Thoracic aorta (tissue), 2 donors: ENCODE measurements around the gene PGAM1. TPM values are rescaled to one million over a fixed set of nuclear protein-coding genes. Genes with fewer than 3 reads are reported as not detected.
"Not testable (repeated sequence)": the region's sequence is repeated elsewhere in the genome, so short reads cannot be mapped to it uniquely, and the experiment has no call there.

Experiments used
- ATAC-seq: fragments of 150-250 bp; one replicate; pipeline ENCODE4 v1.8.0; 2017; ENCODE audit warnings: low read depth; ENCODE audit not compliant: insufficient number of reproducible peaks, low FRiP score
- DNase-seq: peaks from one replicate; pipeline ENCODE4 v3.0.0-alpha.2; 2020; ENCODE audit warnings: low spot score
- H3K27ac ChIP-seq, 2 donors: fragments of 200-600 bp; sonication (generic); 1 replicate in 1 of 2; 2 replicates in 1 of 2; pipeline ENCODE4 v1.5.1; 2016; ENCODE audit warnings: mild to moderate bottlenecking in 2 of 2, moderate library complexity in 2 of 2
- H3K27me3 ChIP-seq: fragments of 200-600 bp; sonication (generic); replicated peaks from 2 replicates; pipeline ENCODE4 v1.6.0; 2016; ENCODE audit warnings: mild to moderate bottlenecking; ENCODE audit not compliant: insufficient read depth
- H3K36me3 ChIP-seq: fragments of 200-600 bp; sonication (generic); one replicate; pipeline ENCODE4 v1.5.1; 2016
- H3K4me1 ChIP-seq, 2 donors: fragments of 200-600 bp; sonication (generic); 1 replicate in 1 of 2; 2 replicates in 1 of 2; pipeline versions ENCODE4 v1.5.1 to v1.6.0; 2016; ENCODE audit warnings: low read depth in 2 of 2, mild to moderate bottlenecking in 1 of 2; ENCODE audit not compliant: control insufficient read depth in 1 of 2
- H3K4me3 ChIP-seq: fragments of 200-600 bp; sonication (generic); 2 replicates; pipeline ENCODE4 v1.5.1; 2016; ENCODE audit warnings: mild to moderate bottlenecking
- H3K9me3 ChIP-seq: fragments of 200-600 bp; sonication (generic); 2 replicates; pipeline ENCODE4 v1.5.1; 2016
- CTCF ChIP-seq: fragments of 200-600 bp; sonication (generic); IDR thresholded peaks from one replicate; pipeline ENCODE4 v1.5.1; 2019; ENCODE audit warnings: antibody characterized with exemption
- total RNA-seq, 2 donors: library from RNA; depleted of rRNA; stranded (reverse); fragments of >200 nt; gene quantifications; one replicate each; pipeline versions ENCODE4 v1.1.0 to v1.2.3, GENCODE V29; 2016

PGAM1 gene
- total RNA-seq, 2 donors from 2014 or later: 199 to 231 TPM

GRCh38 chr10:97401455-97401919, 24.5 kb upstream of the PGAM1 start:
- DNase-seq (no peak), ATAC-seq (no peak)
- no peaks in the 10 kb centered on the region for H3K27me3 ChIP-seq
- H3K4me3 ChIP-seq: peak overlapping the region; percentile 93
- H3K4me1 ChIP-seq: peaks cover 7 to 10% of the 10 kb centered on the region in 2 donors
- no peaks in the 10 kb centered on the region for H3K9me3 ChIP-seq
- H3K27ac ChIP-seq: peak overlapping the region; percentile 77 to 79
- no peaks in the 10 kb centered on the region for H3K36me3 ChIP-seq
- TF ChIP-seq CTCF: no peak

GRCh38 chr10:97404044-97404443, 21.9 kb upstream of the PGAM1 start:
- ATAC-seq (no peak), DNase-seq (no peak)
- no peak overlapping the region for H3K4me3 ChIP-seq
- no peak overlapping the region for H3K27ac ChIP-seq
- no peak for TF ChIP-seq CTCF
- peaks cover 11 to 15% of the 10 kb centered on the region in 2 donors for H3K4me1 ChIP-seq
- no peaks in the 10 kb centered on the region for H3K36me3 ChIP-seq
- H3K27me3 ChIP-seq: no peaks in the 10 kb centered on the region
- H3K9me3 ChIP-seq: no peaks in the 10 kb centered on the region

DNA sequence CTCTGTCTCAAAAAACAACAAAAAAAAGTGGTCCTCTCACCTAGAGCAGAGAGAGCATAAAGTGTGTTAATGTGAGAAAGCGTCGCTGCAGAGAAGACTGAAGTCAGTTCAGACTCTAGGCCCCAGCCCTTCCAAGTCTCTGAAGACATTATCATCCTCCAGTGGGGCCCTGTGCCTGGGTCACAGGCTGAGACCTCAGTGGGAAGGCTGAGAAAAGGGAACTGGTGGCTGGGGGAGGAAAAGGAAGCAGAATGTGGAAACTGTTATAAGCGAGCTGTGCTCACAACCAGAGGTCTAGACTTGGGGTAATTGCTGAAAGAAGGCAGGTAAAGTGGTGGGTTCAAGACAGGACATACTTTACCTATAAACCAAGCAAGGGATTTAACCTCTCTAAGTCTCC, 19.9 kb upstream of the PGAM1 start:
- Histone ChIP-seq H3K36me3 (no peaks in the 10 kb centered on the region), H3K27ac (no peak overlapping the region), H3K27me3 (no peaks in the 10 kb centered on the region), H3K4me3 (no peak overlapping the region), H3K4me1 (peaks cover 4 to 5% of the 10 kb centered on the region in 2 donors), H3K9me3 (no peaks in the 10 kb centered on the region)
- TF ChIP-seq CTCF: no peak
- ATAC-seq (no peak), DNase-seq (no peak)

GRCh38 chr10:97406483-97406882, 19.5 kb upstream of the PGAM1 start:
- not testable (repeated sequence) for DNase-seq, H3K4me1 ChIP-seq, H3K4me3 ChIP-seq, H3K9me3 ChIP-seq, ATAC-seq, H3K27ac ChIP-seq, H3K27me3 ChIP-seq, H3K36me3 ChIP-seq

- peak overlapping the region; percentile 33 for H3K4me3 ChIP-seq
- peak; percentile 87 for ATAC-seq
- no peaks in the 10 kb centered on the region for H3K36me3 ChIP-seq
- H3K9me3 ChIP-seq: no peaks in the 10 kb centered on the region
- H3K4me1 ChIP-seq: peaks cover 4 to 5% of the 10 kb centered on the region in 2 donors
- no peak for DNase-seq
- no peak overlapping the region for H3K27ac ChIP-seq
- peak; percentile 82 for TF ChIP-seq CTCF
- no peaks in the 10 kb centered on the region for H3K27me3 ChIP-seq
Measured at GRCh38 chr10:97407211-97407951, 18.6 kb upstream of the PGAM1 start.

DNA sequence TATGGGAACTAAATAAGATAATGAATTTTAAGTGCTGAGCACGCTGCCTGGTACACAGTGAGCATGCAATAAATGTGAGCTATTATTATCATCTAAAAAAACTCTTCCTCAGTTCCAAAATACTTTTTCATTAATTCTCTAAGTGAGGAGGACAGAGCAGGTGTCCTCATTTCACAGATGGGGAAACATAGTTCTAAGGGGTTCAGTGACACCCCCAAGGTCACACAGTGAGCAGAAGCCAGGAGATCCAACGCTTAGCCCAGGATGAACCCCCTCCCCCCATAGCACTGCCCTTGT, 18.1 kb upstream of the PGAM1 start:
- Histone ChIP-seq H3K27ac (no peak overlapping the region), H3K27me3 (no peaks in the 10 kb centered on the region), H3K9me3 (no peaks in the 10 kb centered on the region), H3K4me3 (no peak overlapping the region), H3K4me1 (peaks cover 4 to 5% of the 10 kb centered on the region in 2 donors), H3K36me3 (no peaks in the 10 kb centered on the region)
- DNase-seq (no peak), ATAC-seq (no peak)
- TF ChIP-seq CTCF: no peak
